SK-N-SH (cell line): ENCODE data around the gene ERH. TPM values are rescaled to one million over a fixed set of nuclear protein-coding genes. Genes with fewer than 3 reads are reported as not detected.

Source experiments
- CTCF ChIA-PET: fragments of 300-600, 350-600 bp; formaldehyde crosslinking; extraction: SDS; loops from one replicate; lab custom pipeline; 2021; lab: Yijun Ruan, JAX
- POLR2A ChIA-PET: fragments of 350-600 bp; sonication (Branson Sonifier 250); formaldehyde crosslinking; extraction: SDS; loops from one replicate; lab custom pipeline; 2020; ENCODE audit warnings: antibody characterized with exemption, inconsistent platforms; lab: Yijun Ruan, JAX
- DNase-seq: peaks from one replicate; pipeline ENCODE4 v3.0.0; 2012
- H2AFZ ChIP-seq: fragments of 200-600 bp; sonication (generic); 2 replicates; pipeline ENCODE4 v1.8.1; 2016; ENCODE audit warnings: antibody characterized with exemption, mild to moderate bottlenecking, low read depth
- H3F3A ChIP-seq: fragments of 200-600 bp; sonication (generic); replicated peaks from 2 replicates; pipeline ENCODE3; 2016; ENCODE audit warnings: antibody characterized with exemption, mild to moderate bottlenecking; ENCODE audit not compliant: insufficient read depth
- H3K27ac ChIP-seq, 2 experiments: fragments of 200-500 bp in 1 of 2; fragments of 200-600 bp in 1 of 2; sonication (Bioruptor generic) in 1 of 2; sonication (generic), shearing (Covaris generic) in 1 of 2; 2 replicates each; pipeline versions ENCODE4 v1.5.1 to v1.6.1; 2014 to 2016; ENCODE audit warnings: low read depth in 2 of 2, inconsistent platforms in 1 of 2, low read length in 1 of 2, mild to moderate bottlenecking in 1 of 2, mixed read lengths in 1 of 2
- H3K27me3 ChIP-seq: fragments of 200-600 bp; sonication (generic), shearing (Covaris generic); 2 replicates; pipeline ENCODE4 v1.6.1; 2016; ENCODE audit warnings: mixed run types; ENCODE audit not compliant: insufficient read depth
- H3K36me3 ChIP-seq, 2 experiments: fragments of 200-500 bp in 1 of 2; fragments of 200-600 bp in 1 of 2; sonication (Bioruptor generic) in 1 of 2; sonication (generic) in 1 of 2; replicated peaks in 1 of 2; 2 replicates each; pipeline versions ENCODE3 to v1.5.1; 2014 to 2016; ENCODE audit warnings: low read length in 1 of 2, mild to moderate bottlenecking in 1 of 2; ENCODE audit not compliant: insufficient read depth in 2 of 2, control insufficient read depth in 1 of 2
- H3K4me1 ChIP-seq, 2 experiments: fragments of 200-500 bp in 1 of 2; fragments of 200-600 bp in 1 of 2; sonication (Bioruptor generic) in 1 of 2; sonication (generic), shearing (Covaris generic) in 1 of 2; 2 replicates each; pipeline versions ENCODE4 v1.5.1 to v1.6.1; 2014 to 2016; ENCODE audit warnings: low read depth in 1 of 2, low read length in 1 of 2, mixed run types in 1 of 2; ENCODE audit not compliant: insufficient read depth in 2 of 2, control insufficient read depth in 1 of 2
- H3K4me2 ChIP-seq: fragments of 200-600 bp; sonication (generic), shearing (Covaris generic); 2 replicates; pipeline ENCODE4 v1.6.1; 2017; ENCODE audit warnings: mixed run types
- H3K4me3 ChIP-seq, 2 experiments: fragments of 200-500 bp in 1 of 2; fragments of 200-600 bp in 1 of 2; sonication (Bioruptor generic) in 1 of 2; sonication (generic), shearing (Covaris generic) in 1 of 2; 2 replicates each; pipeline versions ENCODE4 v1.5.1 to v1.8.1; 2014 to 2016; ENCODE audit warnings: low read depth in 2 of 2, inconsistent platforms in 1 of 2, low read length in 1 of 2, mild to moderate bottlenecking in 1 of 2, mixed read lengths in 1 of 2, moderate library complexity in 1 of 2
- H3K79me2 ChIP-seq: fragments of 200-600 bp; sonication (generic); 2 replicates; pipeline ENCODE4 v1.8.1; 2017; ENCODE audit warnings: mild to moderate bottlenecking; ENCODE audit not compliant: insufficient read depth
- H3K9ac ChIP-seq: fragments of 200-600 bp; sonication (generic); 2 replicates; pipeline ENCODE4 v1.6.1; 2017; ENCODE audit warnings: mixed run types
- H3K9me2 ChIP-seq: fragments of 200-600 bp; sonication (generic); 2 replicates; pipeline ENCODE4 v1.6.1; 2017; ENCODE audit warnings: mixed run types
- H3K9me3 ChIP-seq: fragments of 200-600 bp; sonication (generic); 2 replicates; pipeline ENCODE4 v1.6.1; 2017; ENCODE audit warnings: mixed run types, mild to moderate bottlenecking, moderate library complexity
- H4K20me1 ChIP-seq: fragments of 200-600 bp; sonication (generic); 2 replicates; pipeline ENCODE4 v1.6.1; 2017; ENCODE audit warnings: mild to moderate bottlenecking, mixed run types; ENCODE audit not compliant: insufficient read depth
- CHD2 ChIP-seq: fragments of 150-350 bp; IDR thresholded peaks from 2 replicates; pipeline ENCODE4 v1.6.1; 2018; ENCODE audit warnings: low read length; ENCODE audit not compliant: partially characterized antibody
- CTCF ChIP-seq: fragments of 200-600 bp; sonication (generic); IDR thresholded peaks from 2 replicates; pipeline ENCODE4 v1.6.1; 2017; ENCODE audit warnings: antibody characterized with exemption, mild to moderate bottlenecking, moderate library complexity
- FOSL2 ChIP-seq: IDR thresholded peaks from 2 replicates; pipeline ENCODE4 v1.4.0; 2012; ENCODE audit warnings: low read depth, mild to moderate bottlenecking, moderate library complexity, borderline replicate concordance
- FOXJ3 ChIP-seq: sonication (generic); formaldehyde crosslinking; IDR thresholded peaks from 2 replicates; pipeline ENCODE4 v1.5.1; 2020; ENCODE audit warnings: mild to moderate bottlenecking, missing genetic modification reagents
- GABPA ChIP-seq: IDR thresholded peaks from 2 replicates; pipeline ENCODE4 v1.4.0; 2012; ENCODE audit warnings: low read depth, mild to moderate bottlenecking
- GATA2 ChIP-seq: sonication (generic); formaldehyde crosslinking; IDR thresholded peaks from 2 replicates; pipeline ENCODE4 v1.5.0; 2020; ENCODE audit warnings: mild to moderate bottlenecking, missing genetic modification reagents
- MAX ChIP-seq: IDR thresholded peaks from 2 replicates; pipeline ENCODE4 v1.4.0; 2012; ENCODE audit warnings: low read depth
- MEF2A ChIP-seq: IDR thresholded peaks from 2 replicates; pipeline ENCODE4 v1.4.0; 2012; ENCODE audit warnings: low read depth, borderline replicate concordance
- MXI1 ChIP-seq: IDR thresholded peaks from 2 replicates; pipeline ENCODE4 v1.6.1; 2012; ENCODE audit warnings: mild to moderate bottlenecking, low read depth, low read length, improper control_type of control experiment
- NRF1 ChIP-seq: IDR thresholded peaks from 2 replicates; pipeline ENCODE4 v1.6.1; 2012; ENCODE audit warnings: low read depth, mild to moderate bottlenecking, low read length
- POLR2AphosphoS5 ChIP-seq: IDR thresholded peaks from 2 replicates; pipeline ENCODE4 v1.6.1; 2012; ENCODE audit warnings: low read depth, low read length
- RAD21 ChIP-seq: IDR thresholded peaks from 2 replicates; pipeline ENCODE4 v1.6.1; 2012; ENCODE audit warnings: mild to moderate bottlenecking, low read length
- REST ChIP-seq: IDR thresholded peaks from 2 replicates; pipeline ENCODE4 v1.6.1; 2012; ENCODE audit warnings: mild to moderate bottlenecking, low read depth, low read length, moderate library complexity
- RXRA ChIP-seq: IDR thresholded peaks from 2 replicates; pipeline ENCODE4 v1.4.0; 2012; ENCODE audit warnings: low read depth, mild to moderate bottlenecking, borderline replicate concordance
- SMC3 ChIP-seq: IDR thresholded peaks from 2 replicates; pipeline ENCODE4 v1.6.1; 2012; ENCODE audit warnings: low read depth, low read length, improper control_type of control experiment
- TCF12 ChIP-seq: IDR thresholded peaks from 2 replicates; pipeline ENCODE4 v1.4.0; 2012
- YY1 ChIP-seq: IDR thresholded peaks from 2 replicates; pipeline ENCODE4 v1.4.0; 2012; ENCODE audit warnings: low read depth, mild to moderate bottlenecking
- WGBS: methylation state at CpG from one replicate; pipeline ENCODE4 v1.1.6; 2017; ENCODE audit warnings: low lambda C conversion rate; 5-methylcytosine and 5-hydroxymethylcytosine counted together
- polyA plus RNA-seq, 3 experiments: library from polyadenylated mRNA; depleted of rRNA; stranded (reverse); fragments of >200 nt; gene quantifications; 2 replicates each; pipeline ENCODE4 v1.2.3, GENCODE V29; 2012
- TF ChIP-seq, protein P1 (sequence below): IDR thresholded peaks from 2 replicates; pipeline ENCODE4 v1.4.0; 2012; ENCODE audit warnings: low read depth, borderline replicate concordance
- TF ChIP-seq, protein P2 (sequence below): IDR thresholded peaks from 2 replicates; pipeline ENCODE4 v1.4.0; 2012; ENCODE audit warnings: low read depth, borderline replicate concordance

The ERH gene
- polyA plus RNA-seq, 1 of the 3 experiments (the other 2 are of a cell fraction), result 186 TPM

DNA sequence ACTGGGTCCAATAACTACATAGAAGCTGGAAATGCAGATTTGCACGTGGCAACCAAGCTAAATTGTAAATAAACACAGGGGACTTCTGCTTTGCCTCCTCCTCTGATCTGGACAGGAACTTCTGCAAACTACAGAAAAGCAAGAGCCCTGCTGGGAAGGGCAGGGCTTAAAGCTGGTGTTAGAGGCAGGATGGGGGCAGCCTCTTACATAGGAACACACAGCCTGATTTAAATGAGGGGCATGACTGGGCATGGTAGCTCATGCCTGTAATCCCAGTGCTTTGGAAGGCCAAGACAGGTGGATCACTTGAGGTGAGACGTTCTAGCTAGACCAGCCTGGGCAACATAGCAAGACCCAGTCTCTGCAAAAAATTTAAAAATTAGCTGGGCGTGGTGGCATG lies 46.7 kb downstream of the ERH start:
- no peak for DNase-seq
- Histone ChIP-seq H3F3A (no peaks in the 10 kb centered on the region), H3K36me3 (peaks cover 0 to 2% of the 10 kb centered on the region in 2 experiments), H3K9me2 (no peaks in the 10 kb centered on the region), H3K27ac (no peak overlapping the region), H3K27me3 (no peaks in the 10 kb centered on the region), H3K9ac (no peak overlapping the region), H3K79me2 (no peaks in the 10 kb centered on the region), H4K20me1 (no peaks in the 10 kb centered on the region), H3K9me3 (no peaks in the 10 kb centered on the region), H3K4me2 (no peak overlapping the region), H3K4me1 (peaks cover 3 to 4% of the 10 kb centered on the region in 2 experiments; a peak in 2 of 4 replicates), H2AFZ (no peak overlapping the region), H3K4me3 (no peak overlapping the region)
- ChIA-PET POLR2A (interaction anchor here (1.2 kb wide), 1 partner anchor 14 kb away, joined by 3 read pairs; no protein-coding TSS in a partner anchor), CTCF (interaction anchor here (2.9 kb wide), 1 partner anchor 11 kb away, joined by 13 read pairs; no protein-coding TSS in a partner anchor)
- WGBS, result 59% methylated on average over 3 of the region's 3 CpGs
- TF ChIP-seq CHD2, result no peak
- no peak for TF ChIP-seq GATA2 (CRISPR knock-in tag)
- no peak for TF ChIP-seq RXRA
- TF ChIP-seq RAD21, result no peak
- TF ChIP-seq POLR2AphosphoS5, result no peak
- no peak for TF ChIP-seq FOXJ3 (CRISPR knock-in tag)
- TF ChIP-seq CTCF, result no peak
- TF ChIP-seq FOSL2, result no peak
- TF ChIP-seq REST, result no peak
- no peak for TF ChIP-seq YY1

- H3K4me1 ChIP-seq, result peaks cover 3 to 4% of the 10 kb centered on the region in 2 experiments; a peak in 2 of 4 replicates
- no peak for DNase-seq
- WGBS, result 72% methylated on average over 5 of the region's 5 CpGs
- no peak overlapping the region for H3K4me3 ChIP-seq
- H3K27ac ChIP-seq, result no peak overlapping the region
- CTCF ChIA-PET, result interaction anchor here (2.9 kb wide), 1 partner anchor 12 kb away, joined by 13 read pairs; no protein-coding TSS in a partner anchor
- H3K79me2 ChIP-seq, result no peaks in the 10 kb centered on the region
- H3K9ac ChIP-seq, result no peak overlapping the region
- H4K20me1 ChIP-seq, result no peaks in the 10 kb centered on the region
- POLR2A ChIA-PET, result interaction anchor here (1.2 kb wide), 1 partner anchor 14 kb away, joined by 3 read pairs; no protein-coding TSS in a partner anchor
- H3K27me3 ChIP-seq, result no peaks in the 10 kb centered on the region
- peaks cover 0 to 2% of the 10 kb centered on the region in 2 experiments for H3K36me3 ChIP-seq
- H3K9me2 ChIP-seq, result no peaks in the 10 kb centered on the region
- H2AFZ ChIP-seq, result no peak overlapping the region
- H3F3A ChIP-seq, result no peaks in the 10 kb centered on the region
- no peaks in the 10 kb centered on the region for H3K9me3 ChIP-seq
- H3K4me2 ChIP-seq, result no peak overlapping the region
- TF ChIP-seq FOXJ3 (CRISPR knock-in tag) (no peak), GATA2 (CRISPR knock-in tag) (no peak), MAX (no peak), NRF1 (no peak), TCF12 (no peak), RXRA (no peak), SMC3 (no peak), GABPA (no peak), MEF2A (no peak), MXI1 (no peak)
- TF ChIP-seq, protein P1, sequence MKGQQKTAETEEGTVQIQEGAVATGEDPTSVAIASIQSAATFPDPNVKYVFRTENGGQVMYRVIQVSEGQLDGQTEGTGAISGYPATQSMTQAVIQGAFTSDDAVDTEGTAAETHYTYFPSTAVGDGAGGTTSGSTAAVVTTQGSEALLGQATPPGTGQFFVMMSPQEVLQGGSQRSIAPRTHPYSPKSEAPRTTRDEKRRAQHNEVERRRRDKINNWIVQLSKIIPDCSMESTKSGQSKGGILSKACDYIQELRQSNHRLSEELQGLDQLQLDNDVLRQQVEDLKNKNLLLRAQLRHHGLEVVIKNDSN, result no peak
- TF ChIP-seq, protein P2, sequence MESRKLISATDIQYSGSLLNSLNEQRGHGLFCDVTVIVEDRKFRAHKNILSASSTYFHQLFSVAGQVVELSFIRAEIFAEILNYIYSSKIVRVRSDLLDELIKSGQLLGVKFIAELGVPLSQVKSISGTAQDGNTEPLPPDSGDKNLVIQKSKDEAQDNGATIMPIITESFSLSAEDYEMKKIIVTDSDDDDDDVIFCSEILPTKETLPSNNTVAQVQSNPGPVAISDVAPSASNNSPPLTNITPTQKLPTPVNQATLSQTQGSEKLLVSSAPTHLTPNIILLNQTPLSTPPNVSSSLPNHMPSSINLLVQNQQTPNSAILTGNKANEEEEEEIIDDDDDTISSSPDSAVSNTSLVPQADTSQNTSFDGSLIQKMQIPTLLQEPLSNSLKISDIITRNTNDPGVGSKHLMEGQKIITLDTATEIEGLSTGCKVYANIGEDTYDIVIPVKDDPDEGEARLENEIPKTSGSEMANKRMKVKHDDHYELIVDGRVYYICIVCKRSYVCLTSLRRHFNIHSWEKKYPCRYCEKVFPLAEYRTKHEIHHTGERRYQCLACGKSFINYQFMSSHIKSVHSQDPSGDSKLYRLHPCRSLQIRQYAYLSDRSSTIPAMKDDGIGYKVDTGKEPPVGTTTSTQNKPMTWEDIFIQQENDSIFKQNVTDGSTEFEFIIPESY, result no peak
These were observed 47.2 kb downstream of the ERH start for GRCh38 chr14:69350892-69351291.
